ENCODE data around the gene GALNT7.
A peak's percentile ranks its signal among the peaks of the same experiment; 100 is the strongest.

Gene GALNT7

GRCh38 chr4:173261052-173261451, 92.4 kb downstream of the GALNT7 start:
- no peak for DNase-seq (ENCODE audit: low read depth, low spot score)

GRCh38 chr4:173262375-173262774, 93.8 kb downstream of the GALNT7 start:
- no peak for DNase-seq (ENCODE audit: low read depth, low spot score)

- DNase-seq (ENCODE audit: low read depth, low spot score): no peak
Measured at GRCh38 chr4:173264245-173264644, 95.6 kb downstream of the GALNT7 start.

- no peak for DNase-seq (ENCODE audit: low read depth, low spot score)
Measured at GRCh38 chr4:173264684-173265185, 96.1 kb downstream of the GALNT7 start.

- DNase-seq (ENCODE audit: low read depth, low spot score): no peak
Measured at GRCh38 chr4:173265751-173266150, 97.1 kb downstream of the GALNT7 start.

GRCh38 chr4:173267711-173268110, 99.1 kb downstream of the GALNT7 start:
- no peak for DNase-seq (ENCODE audit: low read depth, low spot score)

GRCh38 chr4:173269280-173269679, 100.7 kb downstream of the GALNT7 start:
- DNase-seq (ENCODE audit: low read depth, low spot score): no peak

GRCh38 chr4:173270312-173271027, 101.9 kb downstream of the GALNT7 start:
- no peak for DNase-seq (ENCODE audit: low read depth, low spot score)

- no peak for DNase-seq (ENCODE audit: low read depth, low spot score)
Measured at GRCh38 chr4:173272314-173272713, 103.7 kb downstream of the GALNT7 start.

- DNase-seq (ENCODE audit: low read depth, low spot score): no peak
Measured at GRCh38 chr4:173272996-173273395, 104.4 kb downstream of the GALNT7 start.

GRCh38 chr4:173273941-173274340, 105.3 kb downstream of the GALNT7 start:
- DNase-seq (ENCODE audit: low read depth, low spot score): no peak

GRCh38 chr4:173274744-173275143, 106.1 kb downstream of the GALNT7 start:
- no peak for DNase-seq (ENCODE audit: low read depth, low spot score)

GRCh38 chr4:173275150-173275549, 106.5 kb downstream of the GALNT7 start:
- DNase-seq (ENCODE audit: low read depth, low spot score): no peak

- DNase-seq (ENCODE audit: low read depth, low spot score): no peak
Measured at GRCh38 chr4:173277340-173277739, 108.7 kb downstream of the GALNT7 start.

GRCh38 chr4:173280998-173281397, 112.4 kb downstream of the GALNT7 start:
- DNase-seq (ENCODE audit: low read depth, low spot score): no peak

- DNase-seq (ENCODE audit: low read depth, low spot score): no peak
Measured at GRCh38 chr4:173281406-173282255, 113.0 kb downstream of the GALNT7 start.

- no peak for DNase-seq (ENCODE audit: low read depth, low spot score)
Measured at GRCh38 chr4:173282256-173282562, 113.6 kb downstream of the GALNT7 start.

GRCh38 chr4:173282626-173283025, 114.0 kb downstream of the GALNT7 start:
- no peak for DNase-seq (ENCODE audit: low read depth, low spot score)

- no peak for DNase-seq (ENCODE audit: low read depth, low spot score)
Measured at GRCh38 chr4:173284463-173284862, 115.9 kb downstream of the GALNT7 start.

GRCh38 chr4:173287486-173287885, 118.9 kb downstream of the GALNT7 start:
- no peak for DNase-seq (ENCODE audit: low read depth, low spot score)

GRCh38 chr4:173288296-173288695, 119.7 kb downstream of the GALNT7 start:
- peak; percentile 65 for DNase-seq (ENCODE audit: low read depth, low spot score)

GRCh38 chr4:173288698-173289352, 120.2 kb downstream of the GALNT7 start:
- no peak for DNase-seq (ENCODE audit: low read depth, low spot score)
